D721Med (cell line): ENCODE measurements around the gene EPHA8.

Experiments
- DNase-seq: peaks from one replicate; pipeline ENCODE4 v3.0.0; 2011; ENCODE audit warnings: low spot score; ENCODE audit not compliant: insufficient read length
- FAIRE-seq: peaks from 2 replicates; lab custom pipeline; 2011; peaks lifted over from hg19 to GRCh38; lab: Jason Lieb, UNC
- TF ChIP-seq, protein P1 (sequence below): IDR thresholded peaks from 2 replicates; pipeline ENCODE4 v1.5.1; 2012; ENCODE audit warnings: mild to moderate bottlenecking, control low read depth; ENCODE audit not compliant: insufficient read depth; ENCODE audit errors: missing control alignments

Gene EPHA8

DNA sequence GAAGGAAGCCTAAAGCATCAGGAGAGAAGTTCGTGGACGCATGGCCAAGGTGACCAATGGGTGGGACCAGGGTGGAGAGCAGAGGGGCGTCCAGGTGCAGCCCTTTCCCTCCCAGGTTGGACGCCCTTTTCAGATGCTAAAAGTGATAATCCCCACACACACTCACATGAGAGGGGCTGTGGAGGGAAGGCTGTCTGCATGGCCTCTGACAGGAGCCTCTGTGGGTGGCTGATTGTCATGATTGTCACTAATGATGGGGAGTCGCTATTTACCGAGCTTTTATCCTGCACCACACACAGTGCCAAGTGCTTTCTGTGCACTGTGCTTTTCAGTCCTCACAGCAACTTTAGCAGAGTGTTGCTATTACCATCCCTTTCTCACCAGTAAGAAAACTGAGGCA is 46.0 kb downstream of the EPHA8 start:
- TF ChIP-seq, protein P1, sequence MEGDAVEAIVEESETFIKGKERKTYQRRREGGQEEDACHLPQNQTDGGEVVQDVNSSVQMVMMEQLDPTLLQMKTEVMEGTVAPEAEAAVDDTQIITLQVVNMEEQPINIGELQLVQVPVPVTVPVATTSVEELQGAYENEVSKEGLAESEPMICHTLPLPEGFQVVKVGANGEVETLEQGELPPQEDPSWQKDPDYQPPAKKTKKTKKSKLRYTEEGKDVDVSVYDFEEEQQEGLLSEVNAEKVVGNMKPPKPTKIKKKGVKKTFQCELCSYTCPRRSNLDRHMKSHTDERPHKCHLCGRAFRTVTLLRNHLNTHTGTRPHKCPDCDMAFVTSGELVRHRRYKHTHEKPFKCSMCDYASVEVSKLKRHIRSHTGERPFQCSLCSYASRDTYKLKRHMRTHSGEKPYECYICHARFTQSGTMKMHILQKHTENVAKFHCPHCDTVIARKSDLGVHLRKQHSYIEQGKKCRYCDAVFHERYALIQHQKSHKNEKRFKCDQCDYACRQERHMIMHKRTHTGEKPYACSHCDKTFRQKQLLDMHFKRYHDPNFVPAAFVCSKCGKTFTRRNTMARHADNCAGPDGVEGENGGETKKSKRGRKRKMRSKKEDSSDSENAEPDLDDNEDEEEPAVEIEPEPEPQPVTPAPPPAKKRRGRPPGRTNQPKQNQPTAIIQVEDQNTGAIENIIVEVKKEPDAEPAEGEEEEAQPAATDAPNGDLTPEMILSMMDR: no peak
- FAIRE-seq (no peak), DNase-seq (no peak)

DNA sequence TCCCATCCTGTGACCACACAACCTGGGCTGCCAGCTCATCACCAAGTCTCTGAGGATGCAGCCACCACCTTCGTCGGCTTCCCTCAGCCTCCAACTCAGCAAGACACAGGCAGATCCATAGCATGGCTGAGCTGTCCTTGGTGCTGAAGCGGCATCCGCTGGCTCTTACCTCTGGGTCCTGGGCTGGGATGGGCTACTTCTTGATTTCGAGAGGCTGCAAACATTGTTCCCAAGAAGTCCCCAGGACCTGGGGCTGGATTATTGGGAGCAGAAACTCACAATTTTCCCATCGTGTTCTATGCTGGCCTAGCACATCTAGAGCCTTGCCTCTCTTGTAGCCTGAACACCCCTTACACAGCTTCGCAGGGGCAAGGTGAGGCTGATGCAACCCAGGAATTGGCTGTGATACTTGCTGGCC is 48.2 kb downstream of the EPHA8 start:
- DNase-seq: no peak
- no peak for FAIRE-seq

DNA sequence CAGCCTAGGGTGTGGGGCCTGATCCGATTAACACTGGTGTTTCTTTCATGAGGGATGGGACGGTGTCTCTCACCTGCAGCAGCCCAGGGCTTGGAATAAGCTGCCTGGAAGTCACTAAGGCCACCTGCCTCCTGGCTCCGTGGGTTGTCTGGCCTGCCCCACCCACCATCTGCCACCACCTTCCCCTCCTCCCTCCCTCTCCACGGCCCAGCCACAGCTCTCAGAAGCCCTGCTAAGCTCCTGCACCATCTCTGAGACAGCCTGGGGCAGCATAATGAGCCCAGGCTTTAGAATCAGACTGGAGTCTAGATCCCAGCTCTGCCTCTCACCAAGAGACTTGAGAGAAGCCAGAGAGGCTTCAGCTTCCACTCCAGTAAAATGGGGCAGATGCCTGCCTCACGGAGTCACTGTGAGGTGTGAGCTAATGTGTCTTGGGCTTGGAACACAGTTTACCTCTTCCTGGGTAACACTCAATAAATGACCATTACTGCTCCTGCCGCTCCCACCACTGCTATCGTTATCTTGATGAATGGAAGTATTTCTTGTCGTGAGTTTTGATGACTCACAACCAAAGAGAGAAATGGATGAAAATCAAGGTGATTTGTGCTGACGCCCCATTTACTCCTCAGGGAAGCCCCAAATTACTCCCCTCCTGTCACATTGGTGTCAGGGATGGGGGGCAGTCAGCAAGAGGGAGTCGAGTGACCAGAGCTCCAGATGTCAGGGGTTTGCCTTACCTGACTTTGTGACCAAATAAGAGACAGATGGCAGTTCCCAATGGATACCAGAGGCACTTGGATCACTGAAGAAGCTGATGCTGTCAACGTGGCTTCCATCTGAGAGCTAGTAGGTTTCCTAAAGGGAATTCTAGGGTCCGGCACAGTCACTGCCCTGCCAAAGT is 49.6 kb downstream of the EPHA8 start:
- FAIRE-seq (no peak), DNase-seq (no peak)
- TF ChIP-seq, protein P1: no peak

More for the DNA sequence above, 48.2 kb downstream of the EPHA8 start:
- TF ChIP-seq, protein P1: no peak

DNA sequence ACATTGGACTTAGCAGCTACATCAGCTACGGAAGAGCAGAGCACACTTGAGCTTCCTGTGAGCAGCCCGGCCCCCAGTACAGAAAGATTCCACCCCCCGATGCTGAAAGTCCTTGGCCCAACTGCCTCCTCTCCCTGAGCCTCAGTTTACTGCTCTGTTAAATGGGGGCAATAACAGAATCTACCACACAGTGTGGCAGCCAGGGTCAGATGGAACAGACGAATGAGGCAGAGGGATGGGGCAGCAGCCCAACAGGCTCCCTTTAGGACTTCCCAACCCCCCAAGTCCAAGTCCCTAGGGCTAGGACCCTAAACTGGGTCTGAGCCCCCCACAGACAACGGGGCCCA is 50.3 kb downstream of the EPHA8 start:
- TF ChIP-seq, protein P1: no peak
- DNase-seq (no peak), FAIRE-seq (no peak)

DNA sequence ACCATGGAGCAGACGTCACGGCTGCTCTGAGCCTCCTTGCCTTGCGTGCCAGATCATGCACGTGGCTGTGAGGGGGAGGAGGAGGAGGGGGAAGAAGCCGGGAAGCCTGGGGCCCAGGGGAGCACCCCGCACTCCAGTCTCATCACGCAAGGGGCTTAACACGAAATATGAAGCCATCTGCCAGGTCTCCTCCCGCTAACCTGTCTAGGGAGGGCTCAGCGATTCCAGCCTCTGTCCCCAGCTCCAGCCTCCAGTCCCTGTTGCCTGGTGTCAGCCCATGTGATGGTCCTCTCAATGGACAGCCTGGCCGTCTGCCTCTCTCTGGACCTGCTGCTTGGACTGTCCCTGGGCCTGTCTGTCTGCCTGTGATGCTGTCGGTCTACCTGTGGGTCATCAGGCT is 50.7 kb downstream of the EPHA8 start:
- FAIRE-seq (no peak), DNase-seq (no peak)
- TF ChIP-seq, protein P1: no peak

DNA sequence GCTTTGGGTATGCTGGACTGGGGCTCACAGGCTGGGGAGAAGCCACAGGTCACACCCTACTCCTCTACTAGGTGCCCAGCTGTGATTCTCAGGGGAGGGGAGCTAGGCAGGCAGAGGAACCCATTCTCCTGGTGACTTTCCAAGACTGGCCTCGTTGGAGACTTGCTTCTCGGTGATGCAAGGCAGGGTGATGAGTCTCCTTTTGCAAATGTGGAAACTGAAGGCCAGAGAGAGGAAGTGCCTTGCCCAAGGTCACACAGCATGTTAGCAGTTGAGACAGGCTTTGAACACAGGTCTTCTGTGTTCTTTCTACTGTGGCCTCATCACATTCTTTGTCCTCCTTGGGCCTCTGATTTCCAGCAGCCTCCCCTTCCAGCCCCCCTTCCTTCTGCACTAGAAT is 52.6 kb downstream of the EPHA8 start:
- DNase-seq (no peak), FAIRE-seq (no peak)

More for the DNA sequence above, 52.6 kb downstream of the EPHA8 start:
- TF ChIP-seq, protein P1: no peak
